GM20000 (cell line): ENCODE data around the gene ATM.
A peak's percentile ranks its signal among the peaks of the same experiment; 100 is the strongest.
"Not testable (repeated sequence)": the region's sequence is repeated elsewhere in the genome, so short reads cannot be mapped to it uniquely, and the experiment has no call there.

Source experiments
- DNase-seq: peaks from one replicate; pipeline ENCODE4 v3.0.0; 2012; ENCODE audit warnings: low spot score
- CTCF ChIP-seq: IDR thresholded peaks from 2 replicates; pipeline ENCODE4 v1.5.1; 2012; ENCODE audit warnings: mild to moderate bottlenecking, control low read depth; ENCODE audit errors: extremely low read depth, missing control alignments

Gene ATM

GRCh38 chr11:108402241-108402640, 179.4 kb downstream of the ATM start:
- no peak for DNase-seq
- no peak for TF ChIP-seq CTCF

GRCh38 chr11:108403052-108403451, 180.2 kb downstream of the ATM start:
- no peak for TF ChIP-seq CTCF
- DNase-seq = no peak

GRCh38 chr11:108405706-108406105, 182.8 kb downstream of the ATM start:
- TF ChIP-seq CTCF = no peak
- no peak for DNase-seq

- no peak for DNase-seq
- no peak for TF ChIP-seq CTCF
Observed at GRCh38 chr11:108414958-108415357, 192.1 kb downstream of the ATM start.

GRCh38 chr11:108417551-108417950, 194.7 kb downstream of the ATM start:
- DNase-seq = not testable (repeated sequence)
- peak; percentile 6 for TF ChIP-seq CTCF
